IPS DF 6.9 (cell line): ENCODE results near the gene BCAS4.

Experiments
- DNase-seq: peaks from one replicate; pipeline ENCODE4 v3.0.0-alpha.2; 2013; ENCODE audit warnings: low read depth, low spot score
- H3K27ac ChIP-seq: one replicate; pipeline ENCODE4 v1.5.1; 2013; ENCODE audit warnings: low read length, control low read depth
- H3K27me3 ChIP-seq: 2 replicates; pipeline ENCODE4 v1.6.1; 2013; ENCODE audit warnings: mild to moderate bottlenecking, low read length; ENCODE audit not compliant: control insufficient read depth, insufficient read depth
- H3K36me3 ChIP-seq: 2 replicates; pipeline ENCODE4 v1.6.1; 2013; ENCODE audit warnings: low read length; ENCODE audit not compliant: control insufficient read depth, insufficient read depth
- H3K4me1 ChIP-seq: 2 replicates; pipeline ENCODE4 v1.6.1; 2013; ENCODE audit warnings: low read length; ENCODE audit not compliant: control insufficient read depth, insufficient read depth
- H3K4me3 ChIP-seq: 2 replicates; pipeline ENCODE4 v1.5.1; 2013; ENCODE audit warnings: mild to moderate bottlenecking, low read length
- H3K9me3 ChIP-seq: 2 replicates; pipeline ENCODE4 v1.6.1; 2013; ENCODE audit warnings: low read length, inconsistent platforms; ENCODE audit not compliant: control insufficient read depth, insufficient read depth
- WGBS: extraction: QIAGEN DNeasy Blood & Tissue Kit; methylation state at CpG from one replicate; pipeline ENCODE4 v1.1.7; 2013; ENCODE audit warnings: mixed read lengths, missing lambda C conversion rate; ENCODE audit not compliant: insufficient read length, insufficient coverage; 5-methylcytosine and 5-hydroxymethylcytosine counted together

The BCAS4 gene

GRCh38 chr20:50810842-50811241, 16.0 kb downstream of the BCAS4 start:
- Histone ChIP-seq H3K9me3 (no peaks in the 10 kb centered on the region), H3K4me1 (no peaks in the 10 kb centered on the region), H3K4me3 (no peak overlapping the region), H3K36me3 (no peaks in the 10 kb centered on the region; the same call in 1 of the 2 replicates), H3K27ac (no peak overlapping the region), H3K27me3 (no peaks in the 10 kb centered on the region)
- no peak for DNase-seq
- no CpG with 5 or more reads among the region's 4 CpGs for WGBS

- Histone ChIP-seq H3K4me1 (no peaks in the 10 kb centered on the region), H3K36me3 (no peaks in the 10 kb centered on the region; the same call in 1 of the 2 replicates), H3K4me3 (no peak overlapping the region), H3K27ac (no peak overlapping the region), H3K9me3 (no peaks in the 10 kb centered on the region), H3K27me3 (no peaks in the 10 kb centered on the region)
- 100% methylated on average over 1 of the region's 10 CpGs for WGBS
- DNase-seq, result no peak
These were observed 18.3 kb downstream of the BCAS4 start for GRCh38 chr20:50813101-50813643.

GRCh38 chr20:50813801-50814200, 18.9 kb downstream of the BCAS4 start:
- Histone ChIP-seq H3K27me3 (no peaks in the 10 kb centered on the region), H3K4me1 (0 out of 2 replicates have a peak, but pooled peaks cover 1% of the 10 kb centered on the region), H3K27ac (no peak overlapping the region), H3K9me3 (no peaks in the 10 kb centered on the region), H3K4me3 (no peak overlapping the region), H3K36me3 (no peaks in the 10 kb centered on the region; the same call in 1 of the 2 replicates)
- WGBS, result no CpG with 5 or more reads among the region's 9 CpGs
- DNase-seq, result no peak

GRCh38 chr20:50814438-50815161, 19.7 kb downstream of the BCAS4 start:
- Histone ChIP-seq H3K9me3 (no peaks in the 10 kb centered on the region), H3K4me1 (0 out of 2 replicates have a peak, but pooled peaks cover 1% of the 10 kb centered on the region), H3K36me3 (no peaks in the 10 kb centered on the region; the same call in 1 of the 2 replicates), H3K4me3 (no peak overlapping the region), H3K27ac (no peak overlapping the region), H3K27me3 (no peaks in the 10 kb centered on the region)
- no CpG with 5 or more reads among the region's 9 CpGs for WGBS
- no peak for DNase-seq

- Histone ChIP-seq H3K4me1 (0 out of 2 replicates have a peak, but pooled peaks cover 1% of the 10 kb centered on the region), H3K4me3 (no peak overlapping the region)
- WGBS, result no CpG with 5 or more reads among the region's 15 CpGs
These were observed 20.5 kb downstream of the BCAS4 start for GRCh38 chr20:50815162-50815989.

GRCh38 chr20:50817776-50818172, 22.9 kb downstream of the BCAS4 start:
- Histone ChIP-seq H3K9me3 (no peaks in the 10 kb centered on the region), H3K27ac (no peak overlapping the region), H3K36me3 (no peaks in the 10 kb centered on the region), H3K27me3 (no peaks in the 10 kb centered on the region), H3K4me1 (0 out of 2 replicates have a peak, but pooled peaks cover 1% of the 10 kb centered on the region), H3K4me3 (no peak overlapping the region)
- no peak for DNase-seq
- WGBS, result no CpG with 5 or more reads among the region's 10 CpGs

More at GRCh38 chr20:50815162-50815989, 20.5 kb downstream of the BCAS4 start:
- Histone ChIP-seq H3K27ac (no peak overlapping the region), H3K27me3 (no peaks in the 10 kb centered on the region), H3K9me3 (no peaks in the 10 kb centered on the region), H3K36me3 (no peaks in the 10 kb centered on the region; the same call in 1 of the 2 replicates)
- no peak for DNase-seq

GRCh38 chr20:50819349-50819748, 24.5 kb downstream of the BCAS4 start:
- H3K27ac ChIP-seq, result no peak overlapping the region
- 0 out of 2 replicates have a peak, but pooled peaks cover 1% of the 10 kb centered on the region for H3K4me1 ChIP-seq
- no peak for DNase-seq
- WGBS, result no CpG with 5 or more reads among the region's 8 CpGs
- H3K9me3 ChIP-seq, result no peaks in the 10 kb centered on the region
- no peaks in the 10 kb centered on the region for H3K36me3 ChIP-seq
- no peak overlapping the region for H3K4me3 ChIP-seq
- H3K27me3 ChIP-seq, result no peaks in the 10 kb centered on the region

- Histone ChIP-seq H3K9me3 (no peaks in the 10 kb centered on the region), H3K27ac (no peak overlapping the region), H3K27me3 (no peaks in the 10 kb centered on the region), H3K36me3 (no peaks in the 10 kb centered on the region), H3K4me1 (0 out of 2 replicates have a peak, but pooled peaks cover 1% of the 10 kb centered on the region), H3K4me3 (no peak overlapping the region)
- WGBS, result no CpG with 5 or more reads among the region's 16 CpGs
- DNase-seq, result no peak
These were observed 25.8 kb downstream of the BCAS4 start for GRCh38 chr20:50820515-50821256.

- DNase-seq, result no peak
- Histone ChIP-seq H3K27me3 (no peaks in the 10 kb centered on the region), H3K36me3 (no peaks in the 10 kb centered on the region), H3K9me3 (no peaks in the 10 kb centered on the region), H3K4me3 (no peak overlapping the region), H3K4me1 (0 out of 2 replicates have a peak, but pooled peaks cover 1% of the 10 kb centered on the region), H3K27ac (no peak overlapping the region)
- WGBS, result no CpG with 5 or more reads among the region's 8 CpGs
These were observed 26.5 kb downstream of the BCAS4 start for GRCh38 chr20:50821257-50821921.
